ENCODE measurements around the gene SETD2. TPM values are rescaled to one million over a fixed set of nuclear protein-coding genes. Genes with fewer than 3 reads are reported as not detected.

The SETD2 gene
- total RNA-seq, 4 donors from 2014 or later: 54.3 to 113 (median 67.9) TPM

GRCh38 chr3:46998852-46999515 is 164.9 kb downstream of the SETD2 start:
- no peak overlapping the region for H3K4me3 ChIP-seq
- DNase-seq: no peak
- no peak overlapping the region for H3K27ac ChIP-seq
- no peaks in the 10 kb centered on the region for H3K9me3 ChIP-seq
- peaks cover 0 to 5% (median 0%) of the 10 kb centered on the region in 4 donors for H3K4me1 ChIP-seq
- no peaks in the 10 kb centered on the region for H3K27me3 ChIP-seq
- in situ Hi-C loops (cut with MboI; ENCODE audit: low pct_ligation_motif_present in 1 of 4, low pct_unique_long_range_greater_than_20kb in 1 of 4, low sequenced_read_pairs in 3 of 4): loop anchor here in 1 of 4 donors (10.0 kb wide), 1 partner anchor 74 kb away; no protein-coding TSS in a partner anchor
- intact Hi-C loops (cut with DNase I; ENCODE audit: low total_unique reads): loop anchor here (5.0 kb wide), 1 partner anchor 77 kb away; no protein-coding TSS in a partner anchor
- peaks cover 0 to 27% (median 5%) of the 10 kb centered on the region in 4 donors for H3K36me3 ChIP-seq
- WGBS, 2 donors (ENCODE audit: low coverage in 1 of 2): 88% methylated on average over 22 of the region's 22 CpGs; no CpG with 5 or more reads in 1 of the 2 donors
- TF ChIP-seq EP300 (IDR thresholded peaks at IDR 0.05; ENCODE audit: low read depth) (no peak), CTCF (IDR thresholded peaks at IDR 0.05) (no peak), POLR2A (IDR thresholded peaks at IDR 0.05) (no peak), POLR2AphosphoS5 (IDR thresholded peaks at IDR 0.05) (no peak)

DNA sequence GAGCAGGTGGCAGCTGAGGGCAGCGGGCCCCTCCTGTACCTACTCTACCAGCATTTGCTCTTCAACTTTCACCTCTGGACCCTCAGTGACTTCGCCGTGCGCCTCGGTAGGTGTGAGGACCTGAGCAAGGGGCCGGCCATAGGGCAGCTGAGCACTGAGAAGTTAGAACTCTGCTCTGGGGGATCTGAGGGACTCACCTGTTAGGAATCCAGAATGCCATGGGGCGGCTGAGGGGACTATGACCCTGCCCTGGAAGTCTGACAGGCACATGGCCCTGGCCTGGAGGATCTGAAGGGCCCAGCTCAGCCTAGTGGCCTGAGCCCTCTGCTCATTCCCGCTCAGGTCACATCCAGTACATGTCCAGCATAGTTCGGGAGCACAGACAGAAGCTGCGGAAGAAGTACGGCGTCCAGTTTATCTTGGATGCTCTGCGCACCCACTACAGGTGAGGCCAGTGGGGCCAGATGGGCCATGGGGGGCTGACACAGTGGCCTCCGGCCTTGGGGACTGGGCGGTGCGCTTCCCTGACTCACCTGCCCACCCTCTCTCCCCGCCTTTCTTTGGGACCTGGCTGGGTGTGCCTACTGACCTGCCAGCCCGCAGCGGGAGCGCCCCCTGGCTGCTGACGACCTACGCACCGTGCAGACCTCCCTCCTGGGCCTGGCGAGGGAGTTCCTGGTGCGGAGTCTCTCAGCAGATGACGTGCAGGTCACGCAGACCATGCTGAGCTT is 165.6 kb downstream of the SETD2 start:
- in situ Hi-C loops (cut with MboI; ENCODE audit: low pct_ligation_motif_present in 1 of 4, low pct_unique_long_range_greater_than_20kb in 1 of 4, low sequenced_read_pairs in 3 of 4) (loop anchor here in 1 of 4 donors (10.0 kb wide), 1 partner anchor 73 kb away; no protein-coding TSS in a partner anchor), intact Hi-C loops (cut with DNase I; ENCODE audit: low total_unique reads) (loop anchor here (5.0 kb wide), 1 partner anchor 76 kb away; no protein-coding TSS in a partner anchor)
- H3K27ac ChIP-seq: no peak overlapping the region
- H3K4me1 ChIP-seq: peaks cover 0 to 5% (median 0%) of the 10 kb centered on the region in 4 donors
- WGBS, 2 donors (ENCODE audit: low coverage in 1 of 2): 62% methylated on average over 25 of the region's 27 CpGs; no CpG with 5 or more reads in 1 of the 2 donors
- TF ChIP-seq POLR2A (IDR thresholded peaks at IDR 0.05) (no peak), CTCF (IDR thresholded peaks at IDR 0.05) (peak; percentile 76 to 94 (median 84))
- no peak overlapping the region for H3K4me3 ChIP-seq
- DNase-seq: peak; percentile 84
- H3K9me3 ChIP-seq: no peaks in the 10 kb centered on the region
- peaks cover 0 to 25% (median 5%) of the 10 kb centered on the region in 4 donors for H3K36me3 ChIP-seq
- no peaks in the 10 kb centered on the region for H3K27me3 ChIP-seq

GRCh38 chr3:46997453-46998091 is 166.3 kb downstream of the SETD2 start:
- TF ChIP-seq POLR2A (IDR thresholded peaks at IDR 0.05) (no peak), CTCF (IDR thresholded peaks at IDR 0.05) (no peak), EP300 (IDR thresholded peaks at IDR 0.05; ENCODE audit: low read depth) (no peak), POLR2AphosphoS5 (IDR thresholded peaks at IDR 0.05) (no peak)
- in situ Hi-C loops (cut with MboI; ENCODE audit: low pct_ligation_motif_present in 1 of 4, low pct_unique_long_range_greater_than_20kb in 1 of 4, low sequenced_read_pairs in 3 of 4) (loop anchor here in 1 of 4 donors (10.0 kb wide), 1 partner anchor 73 kb away; no protein-coding TSS in a partner anchor), intact Hi-C loops (cut with DNase I; ENCODE audit: low total_unique reads) (loop anchor here (5.0 kb wide), 1 partner anchor 75 kb away; no protein-coding TSS in a partner anchor)
- no peak for DNase-seq
- WGBS, 2 donors (ENCODE audit: low coverage in 1 of 2): 86 to 90% methylated on average over 4 to 11 of the region's 13 CpGs
- Histone ChIP-seq H3K27me3 (no peaks in the 10 kb centered on the region), H3K27ac (no peak overlapping the region), H3K9me3 (no peaks in the 10 kb centered on the region), H3K4me3 (no peak overlapping the region), H3K36me3 (peaks cover 0 to 19% (median 3%) of the 10 kb centered on the region in 4 donors), H3K4me1 (peaks cover 0 to 5% (median 0%) of the 10 kb centered on the region in 4 donors)

Measured in transverse colon (tissue), 4 donors.